AG04449 (cell line): ENCODE data around the gene ZCCHC9.

Source experiments
- CTCF ChIA-PET: fragments of 350-600 bp; formaldehyde crosslinking; extraction: SDS; loops from one replicate; lab custom pipeline; 2021; ENCODE audit warnings: antibody characterized with exemption; lab: Yijun Ruan, JAX
- POLR2A ChIA-PET: fragments of 400-600, 350-600 bp; formaldehyde crosslinking; extraction: SDS; loops from one replicate; lab custom pipeline; 2020; ENCODE audit warnings: antibody characterized with exemption, inconsistent platforms; lab: Yijun Ruan, JAX
- DNase-seq: peaks from one replicate; pipeline ENCODE4 v3.0.0-alpha.2; 2010; ENCODE audit warnings: low read depth, low spot score
- H3K4me3 ChIP-seq: 2 replicates; pipeline ENCODE4 v1.5.1; 2011; ENCODE audit warnings: low read depth, mild to moderate bottlenecking, control low read depth, low read length
- TF ChIP-seq, protein P1 (sequence below): IDR thresholded peaks from one replicate; pipeline ENCODE4 v1.5.1; 2011; ENCODE audit warnings: mild to moderate bottlenecking, moderate library complexity, low read length, control low read depth, inconsistent platforms; ENCODE audit not compliant: insufficient read depth; ENCODE audit errors: missing control alignments

The ZCCHC9 gene

DNA sequence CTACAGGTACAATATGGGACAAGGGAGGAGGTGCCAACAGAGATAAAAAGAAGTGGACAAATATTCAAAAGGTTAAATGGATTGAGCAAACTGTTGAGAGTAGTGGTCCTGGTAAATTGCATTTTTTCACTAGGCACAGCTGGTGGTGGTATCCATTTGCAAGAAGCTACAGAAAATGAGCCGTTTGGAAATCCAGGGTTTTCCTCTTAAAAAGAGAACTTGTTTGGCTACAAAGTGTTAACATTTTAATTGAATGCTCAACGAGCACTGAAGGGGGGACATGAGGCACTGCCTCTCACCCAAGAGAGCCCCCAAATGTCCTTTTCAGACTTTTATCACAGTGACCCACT lies 491 bp upstream of the ZCCHC9 start:
- TF ChIP-seq, protein P1, sequence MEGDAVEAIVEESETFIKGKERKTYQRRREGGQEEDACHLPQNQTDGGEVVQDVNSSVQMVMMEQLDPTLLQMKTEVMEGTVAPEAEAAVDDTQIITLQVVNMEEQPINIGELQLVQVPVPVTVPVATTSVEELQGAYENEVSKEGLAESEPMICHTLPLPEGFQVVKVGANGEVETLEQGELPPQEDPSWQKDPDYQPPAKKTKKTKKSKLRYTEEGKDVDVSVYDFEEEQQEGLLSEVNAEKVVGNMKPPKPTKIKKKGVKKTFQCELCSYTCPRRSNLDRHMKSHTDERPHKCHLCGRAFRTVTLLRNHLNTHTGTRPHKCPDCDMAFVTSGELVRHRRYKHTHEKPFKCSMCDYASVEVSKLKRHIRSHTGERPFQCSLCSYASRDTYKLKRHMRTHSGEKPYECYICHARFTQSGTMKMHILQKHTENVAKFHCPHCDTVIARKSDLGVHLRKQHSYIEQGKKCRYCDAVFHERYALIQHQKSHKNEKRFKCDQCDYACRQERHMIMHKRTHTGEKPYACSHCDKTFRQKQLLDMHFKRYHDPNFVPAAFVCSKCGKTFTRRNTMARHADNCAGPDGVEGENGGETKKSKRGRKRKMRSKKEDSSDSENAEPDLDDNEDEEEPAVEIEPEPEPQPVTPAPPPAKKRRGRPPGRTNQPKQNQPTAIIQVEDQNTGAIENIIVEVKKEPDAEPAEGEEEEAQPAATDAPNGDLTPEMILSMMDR: no peak
- ChIA-PET POLR2A (no interaction called here), CTCF (interaction anchor here (0.9 to 7.2 kb wide), 11 partner anchors 8 to 959 kb away, joined by 3 to 48 read pairs (median 6); no protein-coding TSS in a partner anchor)
- DNase-seq: no peak
- H3K4me3 ChIP-seq: peak overlapping the region; percentile 98

DNA sequence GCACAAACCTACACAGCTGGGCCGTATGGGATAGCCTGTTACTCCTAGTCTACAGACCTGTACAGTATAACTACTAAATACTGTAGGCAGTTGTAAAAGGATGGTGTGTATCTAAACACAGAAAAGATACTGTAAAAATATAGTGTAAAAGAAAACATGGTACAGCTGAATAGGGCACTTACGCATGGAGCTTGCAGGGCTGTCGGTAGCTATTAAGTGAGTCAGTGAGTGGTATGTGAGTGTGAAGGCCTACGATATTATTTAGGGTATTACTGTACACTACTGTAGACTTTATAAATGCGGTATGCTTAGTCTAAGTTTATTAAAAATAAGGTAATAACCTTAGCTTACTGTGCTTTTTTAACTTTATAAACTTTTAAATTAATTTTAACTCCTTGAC lies 1.2 kb downstream of the ZCCHC9 start:
- ChIA-PET POLR2A (interaction anchor here (1.3 to 2.0 kb wide), 2 partner anchors 13 to 34 kb away, joined by 5 to 7 read pairs; no protein-coding TSS in a partner anchor), CTCF (interaction anchor here (0.9 to 7.2 kb wide), 6 partner anchors 12 to 922 kb away, joined by 3 to 48 read pairs (median 4); no protein-coding TSS in a partner anchor)
- TF ChIP-seq, protein P1: no peak
- DNase-seq: no peak
- H3K4me3 ChIP-seq: peak overlapping the region; percentile 98

- POLR2A ChIA-PET: no interaction called here
These were observed 2.2 kb downstream of the ZCCHC9 start for GRCh38 chr5:81303563-81303962.

DNA sequence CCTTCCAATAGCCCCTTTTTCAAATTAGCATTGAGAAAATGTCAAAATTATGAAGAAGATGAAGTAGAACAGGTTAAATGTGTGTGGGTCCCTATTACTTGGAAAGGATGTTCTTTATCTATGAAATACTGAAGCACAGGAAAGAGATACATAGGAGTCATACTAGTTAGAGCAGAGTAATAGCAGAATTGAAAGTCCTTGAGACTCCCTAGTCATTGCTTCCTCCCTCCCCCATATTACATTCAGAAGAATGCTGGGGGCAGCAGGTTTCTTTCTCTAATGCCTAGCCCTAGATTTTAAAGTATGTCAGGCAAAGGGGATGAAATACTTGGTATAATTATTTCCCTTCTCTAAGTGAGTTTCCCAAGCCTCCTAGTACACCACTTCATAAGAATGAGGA lies 4.4 kb downstream of the ZCCHC9 start:
- ChIA-PET POLR2A (interaction anchor here (0.5 kb wide), 1 partner anchor 14 kb away, joined by 3 read pairs; no protein-coding TSS in a partner anchor), CTCF (no interaction called here)
- no peak overlapping the region for H3K4me3 ChIP-seq
- no peak for DNase-seq
- TF ChIP-seq, protein P1: no peak

More at GRCh38 chr5:81303563-81303962, 2.2 kb downstream of the ZCCHC9 start:
- TF ChIP-seq, protein P1: no peak
- DNase-seq: no peak
- CTCF ChIA-PET: interaction anchor here (0.8 to 2.9 kb wide), 4 partner anchors 10 to 922 kb away, joined by 3 to 14 read pairs (median 3); no protein-coding TSS in a partner anchor
- no peak overlapping the region for H3K4me3 ChIP-seq

DNA sequence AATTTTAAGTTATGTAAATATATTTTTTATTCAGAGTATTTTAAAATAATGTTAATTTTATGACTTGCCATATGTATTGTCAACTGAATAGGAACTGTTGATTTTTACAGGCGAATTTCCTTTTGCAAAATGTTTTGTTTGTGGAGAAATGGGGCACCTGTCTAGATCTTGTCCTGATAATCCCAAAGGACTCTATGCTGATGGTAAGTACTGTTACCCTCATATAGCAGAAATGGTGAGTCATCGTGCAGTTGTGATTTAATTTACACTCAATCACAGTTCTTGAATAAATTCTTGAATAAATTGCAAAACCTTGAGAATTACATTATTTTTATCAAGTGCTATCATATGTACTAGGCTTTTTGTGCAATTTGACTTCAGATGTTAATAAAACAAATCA lies 7.4 kb downstream of the ZCCHC9 start:
- POLR2A ChIA-PET: no interaction called here
- TF ChIP-seq, protein P1: no peak
- no peak overlapping the region for H3K4me3 ChIP-seq
- no peak for DNase-seq
- CTCF ChIA-PET: interaction anchor here (3.4 kb wide), 1 partner anchor 9 kb away, joined by 29 read pairs; the partner anchor contains the start of gene ZCCHC9

- ChIA-PET CTCF (interaction anchor here (3.4 kb wide), 1 partner anchor 11 kb away, joined by 29 read pairs; the partner anchor contains the start of gene ZCCHC9), POLR2A (no interaction called here)
- no peak for DNase-seq
- no peak overlapping the region for H3K4me3 ChIP-seq
- TF ChIP-seq, protein P1: no peak
These were observed 9.1 kb downstream of the ZCCHC9 start for GRCh38 chr5:81310402-81311063.
